SIG-M5 treated with dmso at 0.1 percent for 504 hours (cell line): ENCODE data around the gene PHF10.
A peak's percentile ranks its signal among the peaks of the same experiment; 100 is the strongest.

ENCODE experiments used
- DNase-seq: peaks from one replicate; lab custom pipeline; 2025; ENCODE audit not compliant: unreplicated experiment; lab: John Stamatoyannopoulos, UW

The PHF10 gene

DNA sequence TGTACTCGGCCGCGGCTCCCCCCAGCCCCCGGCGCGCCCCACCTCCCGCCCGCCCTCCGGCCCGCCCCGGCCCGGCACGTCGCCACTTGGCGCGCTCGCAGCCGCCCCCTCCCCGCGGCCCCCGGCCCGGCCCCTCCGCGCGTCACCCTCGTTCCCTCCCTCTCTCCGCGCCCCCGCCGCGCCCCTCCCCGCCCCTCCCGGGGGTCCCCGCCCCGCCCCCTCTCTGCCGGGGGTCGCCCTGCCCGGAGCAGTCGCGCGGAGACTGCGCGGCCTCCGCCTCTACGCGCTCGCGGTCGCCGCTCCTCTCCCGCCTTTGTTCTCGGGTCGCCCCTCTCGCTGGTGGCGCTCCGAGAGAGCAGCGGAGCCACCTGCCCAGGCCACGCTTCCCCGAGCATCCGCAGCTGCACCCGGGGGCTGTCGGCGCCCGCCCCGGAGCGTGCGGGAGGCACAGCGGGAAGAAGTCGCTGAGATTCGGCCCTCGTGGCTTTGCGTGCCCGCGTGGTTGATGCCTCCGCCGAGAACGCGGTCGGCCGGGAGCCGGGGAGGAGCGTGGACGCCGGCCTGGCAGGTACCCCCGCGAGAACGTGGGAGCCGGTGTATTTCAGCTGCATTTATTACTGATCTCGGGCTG lies at the start of gene PHF10:
Gene PHF10, minus strand, starts transcription at position 7 of the 631 bp plus-strand sequence. CDS start 569 bp downstream, outside the sequence.
- DNase-seq = peak; percentile 20

DNA sequence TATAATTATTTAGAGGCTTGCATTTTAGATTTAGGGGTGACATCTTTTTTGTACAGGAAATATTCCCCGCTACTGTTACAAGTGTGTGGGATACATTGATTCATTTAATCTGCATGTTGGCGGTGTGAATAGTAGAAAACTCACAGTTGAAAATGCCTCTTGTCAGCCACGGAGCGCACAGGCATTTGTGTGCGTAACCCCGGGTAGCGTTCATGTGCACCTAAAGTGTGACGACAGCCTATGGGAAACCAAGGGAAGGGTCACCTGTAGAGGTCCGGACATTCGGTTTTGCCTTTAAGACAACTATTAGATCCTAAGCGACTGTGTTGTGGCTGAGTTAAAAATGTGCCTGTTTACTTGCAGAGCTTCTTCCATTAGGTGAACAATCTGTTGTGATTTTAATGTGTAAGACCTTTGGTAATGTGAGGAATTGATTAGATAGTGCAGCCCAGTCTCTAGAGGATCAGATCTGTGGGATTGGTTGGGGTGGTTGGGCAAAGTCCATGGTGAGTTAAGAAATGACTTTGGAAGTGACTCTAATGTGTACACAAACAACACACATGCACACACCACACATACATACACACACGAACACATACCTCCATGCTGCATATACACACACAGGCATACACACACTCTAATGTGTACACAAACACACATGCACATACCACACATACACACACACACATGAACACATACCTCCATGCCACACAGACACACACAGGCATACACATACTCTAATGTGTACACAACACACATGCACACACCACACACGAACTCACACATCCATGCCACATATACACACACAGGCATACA lies 42.8 kb upstream of the PHF10 start:
- DNase-seq = no peak

- no peak for DNase-seq
Measured at GRCh38 chr6:169766232-169766631, 41.9 kb upstream of the PHF10 start.

GRCh38 chr6:169765789-169766188 lies 41.5 kb upstream of the PHF10 start:
- DNase-seq = peak; percentile 41

- DNase-seq = no peak
Measured at GRCh38 chr6:169763881-169764280, 39.6 kb upstream of the PHF10 start.

- no peak for DNase-seq
Measured at GRCh38 chr6:169763308-169763707, 39.0 kb upstream of the PHF10 start.

GRCh38 chr6:169755162-169755561 lies 30.9 kb upstream of the PHF10 start:
- DNase-seq = no peak

DNA sequence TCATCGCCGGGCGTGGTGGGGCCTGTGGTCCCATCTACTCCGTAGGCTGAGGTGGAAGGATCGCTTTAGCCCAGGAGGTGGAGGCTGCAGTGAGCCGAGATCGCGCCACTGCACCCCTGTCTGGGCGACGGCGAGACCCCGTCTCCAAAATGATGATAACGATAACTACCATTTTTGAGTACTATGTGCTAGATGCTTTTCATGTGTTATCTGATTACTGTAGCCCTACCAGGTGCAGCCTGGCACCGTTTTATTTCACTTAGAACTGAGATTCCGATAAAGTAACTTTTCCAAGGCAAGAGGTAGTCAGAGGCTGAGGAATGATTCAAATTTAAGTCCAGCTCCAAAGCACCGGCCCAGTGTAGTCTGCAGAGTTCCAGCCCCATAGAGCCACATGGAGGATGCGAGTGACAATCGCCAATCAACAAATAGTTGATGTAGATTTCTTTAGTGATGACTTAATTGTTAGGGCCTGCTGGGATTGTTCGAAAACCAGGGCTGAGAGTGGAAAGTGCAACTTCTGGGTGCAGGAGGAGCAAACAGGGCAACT lies 27.8 kb upstream of the PHF10 start:
- DNase-seq = no peak

DNA sequence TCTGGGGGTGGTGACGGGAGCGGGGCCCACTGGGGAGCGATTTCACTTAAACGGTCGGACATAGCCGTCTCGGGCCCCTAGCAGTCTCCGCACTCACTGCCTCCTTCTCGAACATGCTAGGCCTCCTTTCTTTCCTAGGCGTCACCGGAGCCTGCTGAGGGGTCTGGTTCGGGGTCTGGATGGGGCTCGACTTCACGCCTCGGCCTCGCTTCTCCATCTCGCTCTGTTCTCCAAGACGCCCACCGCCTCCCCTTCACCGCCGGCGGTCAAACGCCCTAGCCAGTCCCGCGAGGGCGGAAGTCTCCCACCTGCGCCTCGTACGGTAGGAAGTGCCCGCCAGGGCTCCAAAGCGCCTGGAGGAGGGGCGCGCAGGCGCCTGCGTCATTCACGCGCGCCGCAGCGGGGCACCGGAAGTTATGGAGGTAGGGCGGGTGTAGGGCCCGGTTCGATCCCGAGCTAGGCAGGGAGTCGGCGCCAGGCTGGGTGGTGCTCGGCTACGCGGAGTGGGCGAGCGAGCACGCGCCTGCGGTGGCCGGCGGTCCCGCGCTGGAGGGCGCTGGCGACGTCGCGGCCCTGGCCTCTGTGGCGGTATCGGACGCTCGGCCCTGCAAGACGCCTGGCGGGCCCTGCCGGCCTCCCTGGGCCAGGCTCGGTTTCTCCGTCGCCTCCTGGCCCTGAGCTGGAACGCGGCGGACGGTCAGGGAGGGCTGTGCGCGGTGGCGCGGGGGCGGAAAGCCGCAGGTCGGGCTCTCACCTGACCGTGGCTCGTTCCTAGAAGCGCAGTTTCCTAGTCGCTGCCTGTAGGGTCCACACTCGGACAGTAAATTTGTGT lies 27.2 kb upstream of the PHF10 start, which contains the start of the genes DYNLT2 and ERMARD:
Gene DYNLT2, minus strand, starts transcription at position 331 of the 832 bp plus-strand sequence. Its CDS starts 114 bp downstream, at position 217.
Gene ERMARD, plus strand, starts transcription at position 381 of the 832 bp plus-strand sequence. Its CDS starts 36 bp downstream, at position 417.
- DNase-seq = peak; percentile 82

- no peak for DNase-seq
Measured at GRCh38 chr6:169746556-169746955, 22.3 kb upstream of the PHF10 start.

DNA sequence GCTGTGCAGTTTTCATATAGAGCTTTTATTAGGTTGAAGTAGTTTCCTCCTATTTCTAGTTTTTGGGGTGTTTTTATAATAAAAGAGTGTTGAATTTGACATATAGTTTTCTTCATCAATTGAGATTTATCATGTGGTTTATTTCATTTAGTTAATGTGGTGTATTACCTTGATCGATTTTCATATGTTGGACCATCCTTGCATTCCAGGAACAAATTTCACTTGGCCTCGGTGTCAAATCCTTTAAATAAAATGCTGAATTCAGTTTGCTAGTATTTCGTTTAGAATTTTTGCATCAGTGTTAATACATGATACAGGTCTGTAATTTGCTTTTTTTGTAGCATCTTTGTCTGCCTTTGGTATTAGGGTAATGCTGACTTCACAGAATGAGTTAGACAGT lies 21.1 kb upstream of the PHF10 start:
- DNase-seq = no peak

DNA sequence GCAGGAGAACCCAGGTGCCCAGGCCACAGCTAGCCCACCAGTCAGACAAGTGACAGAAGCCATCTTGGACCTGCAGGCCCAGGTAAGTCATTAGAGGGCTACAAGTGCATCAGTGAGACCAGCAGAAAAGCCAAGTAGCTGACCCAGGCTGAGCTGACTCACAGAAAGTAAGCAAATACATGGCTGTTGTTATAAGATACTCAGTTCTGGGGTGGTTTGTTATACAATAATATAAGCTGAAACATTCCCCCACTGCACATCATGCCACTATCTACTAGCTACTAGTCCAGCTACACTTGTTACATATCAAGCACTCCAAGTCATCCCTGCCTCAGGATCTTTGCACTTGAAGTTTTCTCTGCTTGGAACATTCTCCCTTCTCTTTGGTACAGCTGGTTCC lies 17.0 kb upstream of the PHF10 start:
- DNase-seq = no peak

GRCh38 chr6:169738976-169739529 lies 14.8 kb upstream of the PHF10 start:
- DNase-seq = no peak

DNA sequence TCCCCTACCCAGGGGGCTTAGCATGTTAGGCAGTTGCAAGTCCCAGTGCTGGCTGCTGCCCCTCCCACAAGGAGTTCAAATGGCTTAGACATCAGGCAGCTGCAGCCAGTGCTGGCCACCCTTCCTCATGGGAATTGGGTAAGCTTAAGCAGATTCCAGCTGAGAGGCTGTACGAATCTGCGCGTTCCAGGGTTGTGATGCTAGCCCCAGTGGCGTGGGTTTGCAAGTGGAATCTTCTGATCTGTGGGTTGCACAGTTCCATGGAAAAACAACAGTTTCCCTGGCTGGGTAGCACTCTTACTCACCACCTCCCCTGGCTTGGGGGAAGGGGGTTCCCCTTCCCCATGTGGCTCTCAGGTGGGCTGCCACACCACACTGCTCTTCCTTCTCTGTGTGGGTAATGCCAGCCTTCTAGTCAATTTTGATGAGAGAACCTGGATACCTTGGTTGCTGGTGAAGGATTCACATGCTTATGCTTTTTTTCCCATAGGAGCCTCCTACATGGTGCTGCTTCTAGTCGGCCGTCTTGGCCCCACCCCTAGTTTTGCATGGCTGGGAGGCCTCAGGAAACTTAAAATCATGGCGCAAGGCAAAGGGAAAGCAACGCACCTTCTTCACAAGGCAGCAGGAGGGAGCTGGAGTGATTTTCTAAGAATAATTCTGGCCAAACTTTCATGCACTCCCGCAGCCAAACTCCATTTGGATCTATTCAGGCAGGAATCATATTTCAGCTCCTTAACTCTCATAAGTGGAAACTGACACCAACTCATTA lies 14.1 kb upstream of the PHF10 start:
- no peak for DNase-seq

GRCh38 chr6:169729961-169730360 lies 5.7 kb upstream of the PHF10 start:
- DNase-seq = no peak

DNA sequence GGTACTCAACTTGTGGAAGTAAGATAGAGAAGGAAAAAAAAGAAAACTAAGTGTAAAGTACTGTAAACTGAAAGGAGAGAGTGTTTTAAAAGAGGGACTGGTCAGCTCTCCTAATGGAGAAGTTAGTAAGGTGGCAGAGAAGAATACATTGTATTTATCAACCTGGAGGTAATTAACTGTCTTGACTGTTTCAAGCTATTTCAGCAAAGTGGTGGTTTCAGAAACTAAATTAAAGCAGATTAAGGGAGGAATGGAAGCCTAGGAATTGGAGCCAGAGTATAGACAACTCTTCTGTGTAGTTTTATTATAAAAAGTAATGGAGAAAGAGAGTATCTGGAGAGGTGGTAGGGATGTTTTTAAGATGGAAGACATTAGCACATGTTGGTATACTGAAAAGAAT lies 2.7 kb upstream of the PHF10 start:
- no peak for DNase-seq

GRCh38 chr6:169726049-169726400 lies 1.7 kb upstream of the PHF10 start:
- no peak for DNase-seq

- peak; percentile 12 for DNase-seq
Measured at GRCh38 chr6:169725125-169726048, 1.1 kb upstream of the PHF10 start.

- DNase-seq = no peak
Measured at GRCh38 chr6:169723991-169724493, 258 bp downstream of the PHF10 start.
